Stimulated activated CD8-positive, alpha-beta memory T cell treated with anti-CD3 and anti-CD28 coated beads, Interleukin-12 subunit alpha, Interleukin-12 subunit beta, amount 100 ng/mL, for 24 hours (primary cell): Measurements from ENCODE around the gene MNS1.
"Not testable (repeated sequence)": the region's sequence is repeated elsewhere in the genome, so short reads cannot be mapped to it uniquely, and the experiment has no call there.

Experiments used
- DNase-seq: peaks from one replicate; pipeline ENCODE4 v3.0.0-alpha.2; 2020; ENCODE audit errors: extremely low read depth

MNS1 gene, protein sequence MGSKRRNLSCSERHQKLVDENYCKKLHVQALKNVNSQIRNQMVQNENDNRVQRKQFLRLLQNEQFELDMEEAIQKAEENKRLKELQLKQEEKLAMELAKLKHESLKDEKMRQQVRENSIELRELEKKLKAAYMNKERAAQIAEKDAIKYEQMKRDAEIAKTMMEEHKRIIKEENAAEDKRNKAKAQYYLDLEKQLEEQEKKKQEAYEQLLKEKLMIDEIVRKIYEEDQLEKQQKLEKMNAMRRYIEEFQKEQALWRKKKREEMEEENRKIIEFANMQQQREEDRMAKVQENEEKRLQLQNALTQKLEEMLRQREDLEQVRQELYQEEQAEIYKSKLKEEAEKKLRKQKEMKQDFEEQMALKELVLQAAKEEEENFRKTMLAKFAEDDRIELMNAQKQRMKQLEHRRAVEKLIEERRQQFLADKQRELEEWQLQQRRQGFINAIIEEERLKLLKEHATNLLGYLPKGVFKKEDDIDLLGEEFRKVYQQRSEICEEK

DNA sequence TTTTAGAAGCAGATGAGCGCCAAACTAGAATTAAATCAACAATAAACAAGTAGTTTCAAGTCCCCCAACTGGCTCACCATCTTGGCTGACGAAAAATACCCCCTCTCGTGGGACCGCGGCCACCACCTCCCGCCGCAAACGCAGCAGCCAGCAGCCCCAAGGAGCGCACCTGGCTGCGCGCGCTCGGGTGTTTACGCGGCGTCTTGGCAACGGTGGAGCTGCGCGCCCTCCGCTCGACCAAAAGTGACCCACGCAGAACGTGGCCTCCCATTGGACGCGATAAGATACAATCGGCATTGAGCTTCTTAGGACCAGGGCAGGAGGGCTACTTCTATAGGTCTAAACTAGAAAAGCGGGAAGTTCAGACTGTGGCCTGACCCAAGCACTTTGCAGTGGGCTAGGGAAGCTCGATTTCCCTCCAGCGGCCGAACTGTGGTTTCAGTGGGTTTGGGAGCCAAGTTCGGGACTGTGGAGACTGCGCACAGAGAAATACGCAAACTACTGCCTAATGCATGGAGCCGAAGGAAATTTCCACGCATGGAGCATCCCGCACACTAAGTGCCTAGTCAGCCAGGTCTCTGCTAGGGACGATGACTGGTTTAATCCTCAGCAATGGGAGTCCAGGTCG is at the start of gene MNS1:
Gene MNS1, minus strand, starts transcription at position 245 of the 628 bp plus-strand sequence. Its CDS starts 165 bp downstream, at position 80.
- DNase-seq = peak; percentile 20

DNA sequence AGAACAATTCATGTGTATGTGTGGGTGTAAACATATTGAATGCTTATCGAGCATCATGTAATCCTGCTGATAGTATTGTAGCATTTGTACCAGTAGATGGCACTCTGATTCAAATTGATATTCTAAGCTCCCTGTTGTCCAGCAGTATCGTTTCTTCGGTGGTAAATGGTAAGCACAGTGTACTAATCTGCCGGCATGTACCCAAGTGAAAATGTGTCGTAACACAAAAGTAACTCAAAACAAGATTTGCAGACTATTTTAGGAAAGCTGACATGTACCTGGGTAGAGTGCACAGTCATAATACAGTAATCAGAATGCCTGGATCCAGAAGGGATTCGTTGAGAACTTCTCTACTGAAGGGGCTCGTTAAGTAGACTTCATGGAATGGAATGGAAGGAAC is 31.7 kb upstream of the MNS1 start:
- no peak for DNase-seq

DNA sequence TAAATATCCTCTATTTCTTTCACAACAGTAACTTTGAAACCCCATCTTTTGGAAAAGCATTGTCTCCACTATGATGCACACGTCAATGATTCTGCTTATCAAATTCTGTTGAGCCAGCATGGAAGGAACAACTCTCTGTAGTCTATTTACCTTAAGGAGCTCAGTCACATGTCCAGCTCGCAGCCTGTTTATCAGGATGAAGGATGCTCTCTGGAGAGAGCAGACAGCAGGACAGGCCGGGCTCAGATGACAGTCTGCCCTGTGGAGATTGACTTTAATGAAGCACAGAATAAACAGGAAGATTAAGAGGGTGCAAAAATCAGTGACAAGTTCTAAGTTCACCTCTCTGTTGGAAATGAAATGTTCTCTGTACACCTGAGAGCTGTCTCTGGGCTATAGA is 30.6 kb upstream of the MNS1 start:
- DNase-seq = no peak

DNA sequence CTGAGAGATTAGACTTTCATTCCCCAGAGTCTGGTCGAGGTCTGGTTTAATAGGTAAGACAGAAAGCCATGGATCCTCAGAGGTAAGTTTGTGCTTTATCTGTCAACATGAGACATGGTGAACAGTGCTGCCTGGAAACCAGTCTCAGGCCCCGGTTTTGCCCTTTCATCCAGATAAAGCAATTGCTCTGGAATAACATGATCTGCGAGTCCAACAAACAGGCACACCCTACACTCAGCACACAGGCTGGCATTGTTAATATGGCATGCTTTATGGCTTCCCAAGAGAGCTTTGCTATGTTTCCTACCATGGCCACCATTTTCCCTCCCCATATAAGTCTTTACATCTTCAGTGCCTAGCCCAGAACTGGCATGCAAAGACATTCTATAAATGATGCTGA is 30.1 kb upstream of the MNS1 start:
- DNase-seq = no peak

DNA sequence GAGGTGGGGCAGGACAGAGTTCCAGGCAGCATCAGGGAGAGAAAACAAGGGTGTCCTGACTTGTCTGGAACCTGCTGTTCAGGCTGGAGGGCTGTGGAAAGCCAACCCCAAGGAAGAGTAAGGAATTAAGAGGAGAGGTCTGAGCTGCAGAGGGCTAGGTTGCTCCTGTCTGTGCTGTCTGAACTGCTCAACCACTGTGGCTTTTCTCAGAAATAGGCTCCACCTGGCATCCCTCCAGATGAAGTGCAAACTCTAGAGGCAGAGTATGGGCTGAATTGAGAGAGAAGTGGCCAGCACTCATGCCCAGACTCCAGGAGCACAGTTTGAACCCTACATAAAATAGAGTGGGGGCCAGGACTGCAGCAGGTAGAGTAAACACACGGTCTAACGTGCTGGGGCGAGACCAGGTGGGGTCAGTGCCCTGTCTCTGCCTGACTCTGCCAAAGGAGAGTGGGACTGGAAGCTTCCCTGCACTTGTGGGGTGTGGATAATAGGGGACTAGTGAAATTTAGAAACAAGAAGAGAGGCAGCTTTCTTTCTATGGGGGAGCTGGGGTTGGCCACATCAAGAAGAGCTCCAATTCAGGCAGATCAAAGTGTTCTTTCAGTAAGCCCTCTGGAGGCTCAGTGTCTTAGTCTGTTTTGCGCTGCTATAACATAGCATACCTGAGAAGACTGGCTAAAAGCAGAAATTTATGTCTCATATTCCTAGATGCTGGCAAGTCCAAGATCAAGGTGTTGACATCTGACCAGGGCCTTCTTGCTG is 28.0 kb upstream of the MNS1 start:
- DNase-seq = no peak

DNA sequence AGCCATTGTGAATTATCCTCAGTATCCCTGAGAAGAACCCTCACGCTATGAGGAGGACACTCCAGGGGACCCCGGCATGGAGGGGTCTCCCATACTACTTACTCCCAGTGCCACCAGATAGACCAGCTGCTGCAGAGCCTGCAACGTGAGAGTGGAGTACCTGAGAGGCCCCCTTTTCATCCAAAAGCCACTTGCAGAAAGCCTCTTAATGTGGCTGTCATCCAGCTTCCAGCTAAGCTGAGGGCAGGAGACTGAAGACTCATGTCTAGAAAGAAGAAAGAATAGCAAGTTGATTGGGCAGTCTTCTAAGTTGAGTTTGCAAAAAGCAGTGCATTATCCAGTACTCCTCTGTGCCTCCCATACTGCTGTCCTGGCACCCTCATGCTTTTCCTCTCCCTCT is 27.3 kb upstream of the MNS1 start:
- DNase-seq = no peak

DNA sequence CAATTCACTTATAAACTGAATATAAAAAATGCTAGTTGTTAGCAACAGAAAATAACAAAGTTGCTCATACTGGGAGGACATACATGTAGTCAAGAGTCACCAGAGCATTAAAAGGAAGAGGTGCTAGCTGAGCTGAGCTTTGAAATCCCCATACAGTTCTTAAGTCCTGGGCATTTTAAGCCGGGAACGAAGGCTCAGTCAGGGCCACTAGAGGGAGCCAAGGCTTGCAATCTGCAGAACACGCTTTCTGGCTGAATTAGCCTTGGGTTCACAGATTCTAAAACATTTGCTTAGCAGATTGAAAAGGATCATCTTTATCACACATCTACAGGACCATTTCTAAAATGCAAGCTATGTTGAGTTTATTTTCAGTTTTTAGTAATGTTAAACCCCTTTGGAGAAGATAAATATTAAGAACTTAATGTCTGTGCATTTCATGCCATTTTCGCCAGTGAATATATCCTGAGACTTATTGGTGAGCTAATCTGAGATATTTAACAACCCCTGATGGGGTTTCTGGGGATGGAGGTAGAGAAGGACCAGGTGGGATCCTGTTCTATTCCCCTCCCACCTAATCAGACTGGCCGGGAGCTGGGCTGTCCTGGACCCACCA is 26.3 kb upstream of the MNS1 start:
- peak; percentile 3 for DNase-seq

DNA sequence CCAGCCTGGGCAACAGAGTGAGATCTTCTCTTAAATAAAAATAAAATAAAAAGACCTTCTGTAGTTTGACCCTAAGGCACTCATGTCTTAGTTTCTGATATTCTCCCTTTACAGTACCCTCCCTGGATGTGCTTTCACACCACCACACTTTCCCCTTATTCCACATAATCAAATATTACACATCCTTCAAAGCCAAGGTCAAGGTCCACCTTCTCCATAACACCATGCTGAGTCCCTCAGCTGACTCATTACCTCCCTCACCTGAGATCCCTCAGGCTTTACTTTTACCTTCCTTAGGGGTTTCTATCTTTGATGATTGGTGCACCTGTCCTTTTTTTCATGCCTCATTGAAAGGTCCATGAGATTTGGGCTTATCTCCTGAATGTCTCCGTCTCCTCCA is 25.5 kb upstream of the MNS1 start:
- no peak for DNase-seq

DNA sequence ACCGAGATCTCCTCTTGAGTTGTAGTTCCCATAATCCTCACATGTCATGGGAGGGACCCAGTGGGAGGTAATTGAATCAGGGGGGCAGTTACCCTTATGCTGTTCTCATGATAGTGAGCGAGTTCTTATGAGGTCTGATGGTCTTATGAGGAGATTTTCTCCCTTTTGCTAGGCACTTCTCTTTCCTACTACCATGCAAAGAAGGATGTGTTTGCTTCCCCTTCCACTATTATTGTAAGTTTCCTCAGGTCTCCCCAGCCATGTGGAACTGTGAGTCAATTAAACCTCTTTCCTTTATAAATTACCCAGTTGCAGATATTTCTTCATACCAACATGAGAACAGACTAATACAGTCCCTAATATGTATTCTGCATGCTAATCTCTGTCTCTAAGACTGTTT is 21.3 kb upstream of the MNS1 start:
- DNase-seq = not testable (repeated sequence)

DNA sequence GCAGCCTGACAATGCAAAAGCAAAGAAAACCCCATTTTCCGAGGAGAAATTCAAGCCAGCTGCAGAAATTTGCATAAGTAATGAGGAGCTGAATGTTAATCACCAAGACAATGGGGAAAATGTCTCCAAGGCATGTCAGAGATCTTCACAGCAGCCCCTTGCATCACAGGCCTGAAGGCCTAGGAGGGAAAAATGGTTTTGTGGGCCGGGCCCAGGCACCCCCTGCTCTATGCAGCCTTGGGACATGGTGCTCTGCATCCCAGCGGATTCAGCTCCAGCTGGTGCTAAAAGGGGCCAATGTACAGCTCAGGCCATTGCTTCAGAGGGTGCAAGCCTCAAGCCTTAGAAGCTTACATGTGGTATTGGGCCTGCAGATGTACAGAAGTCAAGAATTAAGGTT is 20.5 kb upstream of the MNS1 start:
- DNase-seq = not testable (repeated sequence)

DNA sequence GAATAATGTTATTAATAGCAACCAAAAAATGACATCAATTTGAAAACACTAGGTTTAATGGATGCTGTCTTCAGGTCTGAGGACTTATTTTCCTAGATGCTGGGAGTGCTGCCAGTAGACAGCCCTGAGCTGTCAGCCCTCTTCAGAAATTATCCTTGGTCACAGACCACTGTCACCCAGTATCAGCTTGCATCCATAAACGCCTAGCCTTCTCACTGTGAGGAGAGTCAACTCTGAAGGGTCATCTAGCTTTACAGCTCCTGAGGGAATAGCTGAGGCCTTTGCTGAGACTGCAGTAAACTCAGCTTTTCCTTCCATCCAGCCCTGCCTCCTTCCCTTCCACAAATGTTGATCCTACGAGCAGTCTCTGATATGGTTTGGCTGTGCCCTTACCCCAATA is 19.4 kb upstream of the MNS1 start:
- no peak for DNase-seq

DNA sequence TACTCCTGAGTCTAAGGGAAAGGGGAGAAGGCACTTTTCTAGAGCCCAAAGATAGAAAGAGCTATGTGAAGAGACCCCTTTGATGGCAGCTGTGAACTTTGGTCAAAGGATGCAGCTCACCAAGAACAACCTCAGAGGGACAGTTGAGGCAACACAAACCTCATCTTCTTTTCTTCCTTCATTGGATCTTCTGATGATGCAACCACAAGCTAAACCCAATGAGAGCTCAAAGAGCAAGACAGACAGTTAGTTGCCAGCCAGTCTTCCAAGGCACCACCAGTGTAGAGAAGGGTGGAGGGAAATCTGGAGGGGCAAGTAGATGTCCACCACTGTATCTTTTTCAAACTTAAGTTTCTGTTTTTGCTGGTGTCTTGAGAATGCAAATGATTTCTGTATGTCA is 10.4 kb upstream of the MNS1 start:
- no peak for DNase-seq

DNA sequence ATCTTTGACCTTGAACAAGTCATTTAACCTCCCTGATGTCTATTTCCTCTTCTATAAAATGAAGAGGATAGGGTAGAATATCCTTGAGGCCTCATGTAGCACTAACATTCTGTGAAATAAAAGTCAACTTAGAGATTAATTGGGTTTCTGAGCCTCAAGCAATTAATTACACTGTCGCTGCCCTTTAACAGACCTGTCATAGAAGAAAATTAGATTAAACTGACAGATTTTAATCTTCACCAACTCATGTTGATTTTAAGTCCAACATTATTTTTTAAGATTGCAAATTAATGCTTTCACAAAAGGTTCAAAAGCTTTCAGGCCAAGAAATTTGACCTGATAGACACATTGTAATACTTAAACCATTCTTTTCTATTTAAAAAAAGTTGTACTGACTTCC is 8.1 kb upstream of the MNS1 start:
- no peak for DNase-seq

DNA sequence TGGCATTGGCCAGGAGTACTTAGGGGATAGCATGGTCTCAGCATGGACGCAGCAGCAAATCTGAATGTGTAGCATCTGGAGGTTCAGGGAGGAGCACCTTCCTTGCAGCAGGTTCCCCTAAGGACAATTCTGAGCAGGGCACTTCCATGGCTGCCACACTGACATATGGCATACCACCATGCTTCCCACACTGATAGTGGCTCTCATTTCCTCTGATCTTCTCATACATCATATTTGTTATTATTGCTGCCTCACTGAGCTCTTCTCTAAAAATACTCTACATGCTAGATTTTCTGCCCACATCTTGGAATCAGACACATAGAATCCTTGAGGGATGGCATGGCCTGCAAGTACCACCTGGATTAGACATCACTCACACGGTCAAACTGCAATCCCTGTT is 7.3 kb upstream of the MNS1 start:
- DNase-seq = no peak

DNA sequence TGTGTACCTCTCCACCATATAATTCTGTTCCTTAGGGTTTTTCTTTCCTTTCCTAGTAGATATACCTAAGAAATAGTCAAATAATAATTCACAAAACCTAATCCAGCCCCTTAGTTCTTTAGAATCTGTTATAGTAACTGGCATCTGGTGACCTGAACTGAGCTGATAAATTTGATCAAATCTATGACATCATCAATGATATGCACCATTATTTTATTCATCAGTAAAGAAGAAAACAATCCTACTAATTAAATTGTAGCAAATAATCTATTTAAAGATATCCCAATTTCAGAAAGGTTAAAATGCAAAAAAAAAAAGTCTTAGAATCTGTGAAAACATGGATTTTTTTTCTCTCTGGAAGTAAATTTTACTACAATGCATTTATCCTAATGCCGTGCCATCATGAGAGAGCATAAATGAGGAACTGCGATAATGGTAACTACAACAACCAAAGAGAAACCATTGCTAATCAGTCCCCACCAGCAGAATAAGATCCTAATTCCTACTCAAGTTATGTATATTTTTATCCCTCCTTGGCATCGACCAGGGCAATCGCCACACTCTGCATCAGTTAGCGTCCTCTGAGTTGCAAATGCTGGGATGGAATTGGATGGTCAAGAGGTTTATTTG is 6.6 kb upstream of the MNS1 start:
- no peak for DNase-seq

DNA sequence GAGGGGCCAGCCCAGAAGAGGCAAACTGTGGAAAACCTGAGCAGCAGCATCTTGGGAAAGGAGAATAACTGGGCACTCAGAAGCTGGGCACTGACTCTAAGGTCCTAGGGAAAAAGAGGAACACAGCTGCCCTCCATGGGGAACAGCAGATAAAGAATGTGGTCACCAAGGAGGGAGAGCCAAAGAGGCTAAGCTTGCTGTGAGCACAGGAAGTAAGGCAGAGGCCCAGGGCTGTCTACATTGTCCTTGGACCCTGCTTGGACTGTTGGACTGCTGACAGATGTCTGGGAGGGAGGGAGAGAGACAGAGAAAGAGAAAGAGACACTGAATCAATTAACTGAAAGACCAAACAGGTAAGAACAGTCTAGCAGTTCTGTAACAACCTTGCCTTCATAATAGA is 4.5 kb upstream of the MNS1 start:
- DNase-seq = no peak

DNA sequence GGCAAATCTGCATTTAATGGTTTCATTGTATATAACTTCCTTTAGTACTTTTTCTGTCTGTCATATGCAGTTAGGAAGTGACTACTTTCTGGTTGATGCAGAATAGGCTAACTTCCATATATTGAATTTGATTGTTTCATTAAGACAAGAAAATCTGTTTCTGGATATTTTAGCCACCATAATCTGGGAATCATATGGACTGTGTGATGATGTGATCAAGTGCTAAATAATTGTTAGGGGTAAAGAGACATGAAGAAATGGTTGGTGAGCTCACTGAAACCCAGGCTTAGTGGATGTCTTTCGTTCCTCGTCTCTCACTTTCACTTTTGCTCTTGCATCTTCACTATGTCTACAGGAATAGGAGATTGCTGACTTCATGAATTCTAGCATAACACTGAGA is 3.5 kb upstream of the MNS1 start:
- no peak for DNase-seq

DNA sequence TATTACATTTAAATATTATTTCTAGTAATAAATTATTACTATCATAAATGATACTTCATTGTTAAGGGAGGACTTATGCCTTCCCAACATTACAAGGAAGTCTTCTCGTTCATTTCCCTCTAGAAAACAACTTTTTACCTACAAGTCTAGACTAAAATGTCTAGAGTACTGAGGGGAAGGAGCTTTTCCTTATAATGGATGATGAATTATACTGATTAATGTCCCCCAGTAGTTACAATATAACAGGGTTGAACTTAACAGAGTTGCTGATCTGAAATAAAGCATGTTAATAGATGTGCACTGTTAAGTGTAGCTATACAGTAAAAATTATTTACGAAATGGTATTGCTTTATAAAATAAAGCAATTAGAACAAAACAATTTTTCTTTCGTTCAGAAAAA is 2.7 kb upstream of the MNS1 start:
- DNase-seq = no peak

DNA sequence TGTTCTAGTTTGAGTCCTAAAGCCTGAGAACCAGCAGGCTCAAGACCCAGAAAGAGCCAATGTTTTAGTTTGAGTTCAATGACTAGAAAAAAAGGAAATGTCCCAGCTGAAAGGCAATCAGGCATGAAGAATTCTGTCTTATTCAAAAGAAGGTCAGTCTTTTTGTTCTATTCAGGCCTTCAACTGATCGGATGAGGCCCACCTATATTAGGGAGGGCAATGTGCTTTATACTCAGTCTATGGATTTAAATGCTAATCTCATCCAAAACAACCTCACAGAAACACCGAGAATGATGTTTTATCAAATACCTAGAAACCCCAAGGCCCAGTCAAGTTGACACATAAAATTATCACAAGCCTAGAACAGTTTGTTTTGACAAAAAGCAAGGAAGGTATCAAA is 4.0 kb downstream of the MNS1 start:
- no peak for DNase-seq

DNA sequence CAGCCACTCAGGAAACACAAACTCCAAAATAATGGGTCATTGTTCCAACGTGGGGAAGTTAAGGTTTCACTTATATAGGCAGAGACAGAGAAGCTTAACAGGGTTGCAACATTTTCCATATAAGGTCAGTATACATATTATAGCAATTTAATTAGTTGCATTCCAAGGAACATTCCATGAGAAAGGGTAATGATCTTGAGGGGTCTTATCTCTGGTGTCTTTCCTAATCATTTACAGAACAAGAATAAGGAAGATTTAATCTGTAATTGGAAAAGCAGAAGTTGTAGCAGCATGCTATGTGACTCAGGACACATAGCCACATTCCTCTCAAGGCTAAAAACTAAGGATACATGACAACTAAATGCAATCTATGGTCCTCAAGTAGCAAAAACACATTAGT is 4.9 kb downstream of the MNS1 start:
- no peak for DNase-seq

DNA sequence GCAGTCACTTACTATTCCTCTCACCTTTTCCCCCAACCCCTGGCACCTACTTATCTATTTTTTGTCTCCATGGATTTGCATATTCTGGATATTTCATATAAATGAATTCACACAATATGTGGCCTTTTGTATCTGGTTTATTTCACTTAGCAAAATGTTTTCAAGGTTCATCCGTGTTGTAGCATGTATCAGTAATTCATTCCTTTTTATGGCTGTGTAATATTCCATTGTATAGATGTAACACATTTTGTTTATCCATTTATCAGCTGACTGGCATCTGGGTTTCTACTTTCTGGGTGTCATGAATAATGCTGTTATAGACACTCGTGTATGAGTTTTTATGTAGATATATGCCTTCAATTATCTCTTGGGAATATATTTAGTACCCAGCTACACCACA is 5.8 kb downstream of the MNS1 start:
- no peak for DNase-seq

DNA sequence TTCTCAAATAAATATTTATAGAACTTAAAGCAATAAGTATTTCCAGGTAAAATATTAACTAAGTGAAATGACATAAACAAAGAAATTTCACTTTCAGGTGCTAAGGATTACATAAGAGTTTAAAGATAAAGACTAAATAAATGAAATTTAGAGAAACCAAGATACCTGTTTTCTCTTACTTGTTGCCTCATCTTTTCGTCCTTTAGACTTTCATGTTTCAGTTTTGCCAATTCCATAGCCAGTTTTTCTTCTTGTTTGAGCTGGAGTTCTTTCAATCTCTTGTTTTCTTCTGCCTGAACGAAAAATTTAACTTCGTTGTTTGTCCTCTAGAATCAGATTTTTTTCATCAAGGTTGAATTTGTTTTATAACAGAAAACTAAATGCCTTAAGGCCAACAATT is 8.7 kb downstream of the MNS1 start:
- DNase-seq = no peak
